Kidney epithelial cell (primary cell): ENCODE data around the gene UXS1. TPM values are rescaled to one million over a fixed set of nuclear protein-coding genes. Genes with fewer than 3 reads are reported as not detected.

Experiments
- DNase-seq: peaks from one replicate; pipeline ENCODE4 v3.0.0-alpha.2; 2010; ENCODE audit warnings: low read depth
- H3K27me3 ChIP-seq: 2 replicates; pipeline ENCODE4 v1.6.0; 2011; ENCODE audit warnings: low read length; ENCODE audit not compliant: control insufficient read depth, insufficient read depth
- H3K36me3 ChIP-seq: 2 replicates; pipeline ENCODE4 v1.5.1; 2011; ENCODE audit warnings: low read length; ENCODE audit not compliant: control insufficient read depth, insufficient read depth
- H3K4me3 ChIP-seq: 2 replicates; pipeline ENCODE4 v1.5.1; 2011; ENCODE audit warnings: low read depth, mild to moderate bottlenecking, control low read depth, low read length
- CTCF ChIP-seq: IDR thresholded peaks from 2 replicates; pipeline ENCODE4 v1.5.1; 2011; ENCODE audit warnings: mild to moderate bottlenecking, moderate library complexity, low read length, control low read depth, inconsistent platforms; ENCODE audit not compliant: insufficient read depth, poor library complexity, severe bottlenecking
- total RNA-seq: library from RNA; depleted of rRNA; stranded (reverse); fragments of >200 nt; gene quantifications from 2 replicates; pipeline ENCODE4 v1.2.3, GENCODE V29; 2015

The UXS1 gene
- total RNA-seq, 1 donor from 2014 or later = 73.3 TPM

DNA sequence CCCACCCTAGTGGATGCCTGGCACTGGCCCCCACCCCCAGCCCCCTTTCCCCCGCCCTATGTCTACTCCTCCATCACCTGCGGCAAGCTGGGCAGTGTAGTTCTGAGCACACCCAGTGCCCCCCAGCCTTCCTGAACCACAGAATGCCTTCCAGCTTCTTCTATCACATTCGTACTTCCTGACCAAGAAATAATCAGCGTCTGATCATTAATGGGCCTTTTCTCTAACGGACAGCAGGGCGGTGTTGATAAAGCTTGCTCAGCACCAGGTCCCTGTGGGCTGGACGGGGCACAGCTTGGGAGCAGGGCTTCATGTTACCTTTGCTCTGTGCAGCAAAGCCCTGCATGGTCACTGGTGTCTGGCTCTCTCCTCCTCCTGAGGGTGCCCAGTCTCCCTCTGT lies 15.4 kb downstream of the UXS1 start:
- H3K36me3 ChIP-seq = no peaks in the 10 kb centered on the region
- H3K4me3 ChIP-seq = no peak overlapping the region
- no peak for TF ChIP-seq CTCF
- no peaks in the 10 kb centered on the region for H3K27me3 ChIP-seq
- DNase-seq = no peak

- Histone ChIP-seq H3K36me3 (no peaks in the 10 kb centered on the region), H3K4me3 (no peak overlapping the region), H3K27me3 (no peaks in the 10 kb centered on the region)
- TF ChIP-seq CTCF = no peak
- DNase-seq = no peak
Observed at GRCh38 chr2:106177581-106177980, 16.5 kb downstream of the UXS1 start.

- TF ChIP-seq CTCF = no peak
- no peak for DNase-seq
- no peaks in the 10 kb centered on the region for H3K27me3 ChIP-seq
- no peak overlapping the region for H3K4me3 ChIP-seq
- no peaks in the 10 kb centered on the region for H3K36me3 ChIP-seq
Observed at GRCh38 chr2:106176446-106177099, 17.5 kb downstream of the UXS1 start.

- Histone ChIP-seq H3K4me3 (no peak overlapping the region), H3K27me3 (no peaks in the 10 kb centered on the region), H3K36me3 (no peaks in the 10 kb centered on the region)
- DNase-seq = no peak
- TF ChIP-seq CTCF = no peak
Observed at GRCh38 chr2:106175086-106175850, 18.8 kb downstream of the UXS1 start.

- no peak for DNase-seq
- Histone ChIP-seq H3K4me3 (no peak overlapping the region), H3K36me3 (no peaks in the 10 kb centered on the region), H3K27me3 (no peaks in the 10 kb centered on the region)
- no peak for TF ChIP-seq CTCF
Observed at GRCh38 chr2:106174056-106174455, 20.0 kb downstream of the UXS1 start.
